Activated CD8-positive, alpha-beta memory T cell treated with anti-CD3 and anti-CD28 coated beads, Interleukin-2, amount 50 U/mL, for 1 hour (primary cell): ENCODE measurements around the gene SPOPL.
"Not testable (repeated sequence)": the region's sequence is repeated elsewhere in the genome, so short reads cannot be mapped to it uniquely, and the experiment has no call there.

Experiments used
- DNase-seq: peaks from one replicate; pipeline ENCODE4 v3.0.0-alpha.2; 2020; ENCODE audit errors: extremely low read depth

The SPOPL gene

GRCh38 chr2:138494265-138494966 lies 7.2 kb upstream of the SPOPL start:
- DNase-seq: no peak

DNA sequence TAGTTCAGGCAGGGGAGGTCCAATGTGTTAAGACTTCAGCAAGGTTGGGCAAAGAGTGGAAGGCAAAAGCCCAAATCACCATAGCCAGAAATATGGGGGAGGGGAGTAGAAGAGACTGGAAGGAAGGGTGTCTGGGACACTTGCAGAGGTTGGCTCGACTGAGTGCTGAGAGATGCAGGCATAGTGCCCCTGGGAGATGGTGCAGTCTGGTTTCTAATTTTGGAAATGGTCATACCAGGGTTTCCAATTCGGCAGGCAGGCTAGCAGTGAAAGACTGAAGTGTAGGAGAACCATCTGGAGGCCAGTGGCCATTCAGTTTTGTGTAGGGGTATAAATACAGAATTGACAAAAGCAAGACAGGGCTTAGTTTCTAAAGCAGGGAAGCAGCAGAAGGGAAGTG lies 6.2 kb upstream of the SPOPL start:
- DNase-seq: no peak

DNA sequence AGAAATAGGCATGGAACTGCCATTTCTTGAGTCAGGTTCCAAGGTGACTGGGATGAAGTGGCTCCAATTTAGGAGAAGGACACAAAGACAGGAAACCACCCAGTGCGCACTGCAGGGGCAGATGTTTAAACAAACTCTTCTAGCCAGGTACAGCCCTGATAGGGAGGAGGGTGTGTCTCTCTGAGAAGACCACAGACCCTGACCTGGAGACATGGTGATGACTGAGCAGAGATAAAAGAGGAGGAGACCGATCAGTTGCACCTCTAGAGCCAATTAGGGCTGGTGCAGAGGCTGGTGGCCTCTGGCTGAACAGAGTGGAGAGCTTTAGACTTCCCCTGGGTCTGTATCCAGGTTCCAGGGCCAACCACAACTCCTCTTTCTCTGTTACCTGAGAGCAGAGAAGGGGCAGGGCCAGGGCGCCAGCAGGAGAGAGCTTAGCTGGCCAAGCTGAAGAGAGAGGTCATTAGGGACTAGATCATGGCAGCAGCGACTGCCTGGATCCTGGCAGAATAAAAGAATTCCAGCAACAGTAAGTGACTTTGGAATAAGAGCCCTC lies 5.4 kb upstream of the SPOPL start:
- DNase-seq: no peak

GRCh38 chr2:138497294-138497693 lies 4.3 kb upstream of the SPOPL start:
- DNase-seq: no peak

DNA sequence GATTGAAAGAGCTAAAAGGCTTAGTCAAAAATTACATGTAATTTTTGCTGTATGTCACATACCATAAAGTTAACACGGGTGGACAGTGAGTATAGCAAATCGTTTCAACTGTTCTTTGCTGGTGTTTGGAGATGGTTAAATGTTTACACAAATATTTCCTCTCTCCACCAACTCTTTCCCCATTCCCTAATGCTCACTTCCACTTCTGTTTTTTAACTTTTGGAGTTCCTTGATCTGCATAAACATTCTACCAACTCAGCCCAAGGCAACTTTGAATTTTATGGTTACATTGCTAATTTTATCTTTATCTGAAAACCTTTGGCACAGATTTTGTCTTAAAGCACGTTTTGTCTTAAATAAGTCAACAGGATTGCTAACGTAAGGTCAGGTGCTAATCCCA lies 1.9 kb upstream of the SPOPL start:
- DNase-seq: no peak

GRCh38 chr2:138500592-138501424 lies 762 bp upstream of the SPOPL start:
- no peak for DNase-seq

DNA sequence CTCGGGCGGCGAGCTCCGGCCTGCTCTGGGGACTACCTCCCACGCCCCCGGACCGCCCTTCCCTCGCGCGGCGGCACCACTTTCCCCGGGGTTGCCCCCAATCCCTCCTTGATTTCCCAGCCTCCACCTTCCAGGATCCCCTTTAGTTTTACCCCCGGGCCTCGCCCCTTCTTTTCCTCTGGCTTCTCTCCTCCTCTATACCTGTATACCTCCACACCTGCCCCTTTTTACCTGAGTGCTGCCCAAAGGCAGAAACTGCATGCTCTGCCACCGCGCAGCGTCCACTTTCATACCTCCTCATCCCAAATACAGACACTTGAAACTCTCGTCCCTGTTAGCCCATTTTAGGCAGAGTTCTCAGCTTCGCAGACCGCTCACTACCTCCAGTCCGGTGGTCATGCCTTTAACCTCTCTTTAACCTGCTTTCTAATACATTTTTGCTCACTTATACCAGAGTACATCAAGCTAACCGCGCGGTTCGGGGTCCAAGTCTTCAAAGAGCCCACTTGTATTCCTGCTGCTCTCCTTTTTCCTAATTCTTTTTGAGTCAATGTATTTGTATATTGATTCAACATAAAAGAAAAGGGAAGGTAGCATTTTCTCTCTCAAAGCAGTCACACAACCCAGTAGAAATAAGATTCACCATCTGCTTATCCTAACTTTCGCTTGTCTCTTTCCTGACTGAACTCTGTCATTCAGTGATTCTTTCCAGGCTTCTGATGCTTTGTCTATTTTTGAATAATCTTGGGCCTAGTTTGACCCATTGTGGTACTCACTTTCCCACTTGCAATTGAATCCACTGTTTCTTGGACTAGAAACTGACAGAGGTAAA lies 901 bp downstream of the SPOPL start:
- DNase-seq: no peak

DNA sequence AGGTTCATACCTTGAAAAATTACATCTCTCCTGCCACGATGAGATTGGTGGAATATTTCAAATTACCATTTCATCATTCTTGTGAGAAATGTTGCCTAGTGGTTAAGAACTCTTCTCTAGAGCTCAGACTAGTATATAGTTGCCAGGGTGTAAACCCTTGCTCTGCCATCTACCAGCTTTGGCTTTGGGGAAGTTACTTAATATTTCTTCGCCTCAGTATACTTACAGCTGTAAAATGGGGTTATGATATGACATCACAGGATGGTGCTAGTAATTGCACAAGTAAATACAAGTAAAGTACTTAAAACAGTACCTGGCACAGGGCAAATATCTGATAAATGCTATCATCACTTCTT lies 1.5 kb downstream of the SPOPL start:
- DNase-seq: no peak

DNA sequence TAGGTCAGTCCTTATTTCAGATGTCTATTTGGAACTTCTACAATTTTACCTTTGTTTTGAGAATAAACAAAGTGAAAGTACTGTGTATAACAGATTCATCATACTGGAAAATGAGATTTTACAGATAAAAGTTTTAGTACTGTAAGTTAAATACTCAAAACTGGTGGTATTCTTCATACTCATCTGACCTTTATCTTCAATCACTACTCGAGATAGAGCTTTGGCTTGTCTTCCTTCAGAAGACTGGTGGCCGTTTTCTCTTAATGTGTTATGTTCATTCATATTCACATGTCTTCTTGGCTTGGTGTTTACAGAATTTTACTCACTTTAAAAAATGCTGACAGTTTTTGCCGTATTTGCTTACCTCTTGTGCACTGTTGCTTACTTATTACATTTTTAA lies 2.1 kb downstream of the SPOPL start:
- DNase-seq: no peak

GRCh38 chr2:138504092-138504491 lies 2.5 kb downstream of the SPOPL start:
- DNase-seq: no peak

- DNase-seq: no peak
Observed at GRCh38 chr2:138504546-138505235, 3.1 kb downstream of the SPOPL start.

DNA sequence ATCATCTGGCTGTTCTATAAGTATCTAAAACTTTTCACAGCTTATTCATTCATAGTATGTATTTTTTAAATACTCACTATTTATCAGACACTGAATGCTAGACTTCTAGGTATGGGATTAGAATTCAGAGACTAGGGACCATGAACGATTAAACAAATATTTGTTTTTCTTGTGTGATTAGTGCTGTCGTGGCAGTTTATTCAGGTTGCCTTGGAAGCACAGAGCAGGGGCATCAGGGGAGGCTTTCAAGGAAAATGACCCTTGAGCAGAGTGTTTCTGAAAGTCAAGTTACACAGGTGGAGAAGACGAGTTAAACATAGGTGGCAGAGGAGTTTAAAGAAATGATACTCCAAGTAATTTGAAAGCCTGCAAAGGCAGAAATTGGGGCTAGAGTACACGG lies 5.7 kb downstream of the SPOPL start:
- no peak for DNase-seq

DNA sequence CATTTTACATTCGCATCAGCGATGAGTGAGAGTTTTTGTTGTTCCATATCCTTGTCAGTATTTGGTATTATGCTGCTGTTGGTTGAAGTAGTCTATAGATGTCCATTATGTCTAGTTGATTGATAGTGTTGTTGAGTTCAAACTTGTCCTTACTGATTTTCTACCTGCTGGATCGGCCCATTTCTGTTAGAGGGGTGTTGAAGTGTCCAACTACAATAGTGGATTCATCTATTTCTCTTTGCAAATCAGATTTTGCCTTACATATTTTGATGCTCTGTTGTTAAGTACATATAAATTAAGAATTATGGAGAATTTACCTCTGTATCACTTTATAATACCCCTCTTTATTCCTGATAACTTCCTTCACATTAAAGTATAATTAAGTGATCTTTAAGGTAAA lies 8.7 kb downstream of the SPOPL start:
- no peak for DNase-seq

DNA sequence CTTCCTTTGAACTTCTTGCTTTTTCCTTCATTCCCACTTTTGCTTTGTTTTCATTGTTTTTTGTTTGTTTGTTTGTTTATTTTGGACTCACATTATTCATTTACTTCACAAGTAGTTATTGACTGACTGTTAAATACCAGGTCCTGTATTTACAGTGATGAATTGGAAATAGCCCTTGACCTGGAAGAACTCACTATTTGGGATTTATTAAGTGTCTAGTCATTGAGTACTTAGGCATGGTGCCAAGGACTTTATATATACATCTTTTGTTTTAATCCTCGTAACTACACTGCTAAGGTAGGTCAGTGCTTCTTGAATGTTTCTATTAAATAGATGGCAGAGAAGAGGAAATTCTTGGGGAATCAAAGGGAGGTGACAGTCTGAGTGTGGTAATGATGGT lies 11.1 kb downstream of the SPOPL start:
- no peak for DNase-seq

DNA sequence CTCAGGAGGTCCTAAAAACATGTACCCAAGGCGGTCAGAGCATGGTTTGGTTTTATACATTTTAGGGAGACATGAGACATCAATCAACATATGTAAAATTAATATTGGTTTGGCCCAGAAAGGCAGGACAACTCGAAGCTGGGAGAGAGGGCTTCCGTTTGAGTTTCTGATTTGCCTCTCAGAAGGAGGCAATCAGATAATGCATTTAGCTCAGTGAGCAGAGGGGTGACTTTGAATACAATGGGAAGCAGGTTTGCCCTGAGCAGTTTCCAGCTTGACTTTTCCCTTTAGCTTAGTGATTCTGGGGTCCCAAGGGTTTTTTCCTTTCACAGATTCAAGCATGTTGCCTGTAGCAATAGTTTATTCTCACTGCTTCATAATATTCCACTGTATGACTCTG lies 12.6 kb downstream of the SPOPL start:
- DNase-seq: no peak

DNA sequence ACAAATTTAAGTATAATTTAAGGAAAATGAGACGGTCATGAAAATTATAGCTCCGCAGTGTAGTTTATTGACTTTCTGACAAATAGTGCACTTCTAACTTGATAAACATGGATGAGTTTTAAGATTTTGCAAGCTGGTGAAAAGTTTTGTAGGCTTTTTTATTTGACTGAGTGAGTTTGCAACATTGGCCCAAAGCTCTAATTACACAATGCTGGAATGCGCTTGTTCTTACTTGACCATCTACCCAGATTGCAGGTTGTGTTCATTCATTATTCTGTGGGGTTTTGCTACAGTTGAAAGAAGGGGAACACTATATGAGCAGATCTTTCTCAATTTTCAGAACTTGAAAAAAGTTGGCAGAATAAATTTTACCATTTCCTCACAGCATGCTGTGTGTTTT lies 13.5 kb downstream of the SPOPL start:
- DNase-seq: no peak

- no peak for DNase-seq
Observed at GRCh38 chr2:138516030-138516704, 14.6 kb downstream of the SPOPL start.

DNA sequence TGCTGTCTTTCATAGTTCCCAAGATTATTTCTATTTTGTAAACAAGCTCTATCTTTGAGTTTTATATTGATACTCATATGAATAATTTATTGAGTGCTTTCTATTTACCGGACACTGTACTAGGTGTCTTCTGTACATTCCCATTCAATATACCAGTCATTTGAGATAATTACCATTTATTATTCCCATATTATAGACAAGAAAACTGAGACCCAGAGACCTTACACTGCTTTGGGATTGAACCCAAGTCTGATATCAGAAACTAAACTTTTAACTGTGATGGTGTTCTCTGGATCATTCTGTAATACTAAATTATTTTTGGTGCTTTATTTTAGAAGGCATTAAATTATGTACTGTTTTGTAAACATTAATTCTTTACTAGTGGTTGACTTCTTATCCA lies 17.3 kb downstream of the SPOPL start:
- no peak for DNase-seq

GRCh38 chr2:138521821-138522220 lies 20.3 kb downstream of the SPOPL start:
- DNase-seq: no peak

DNA sequence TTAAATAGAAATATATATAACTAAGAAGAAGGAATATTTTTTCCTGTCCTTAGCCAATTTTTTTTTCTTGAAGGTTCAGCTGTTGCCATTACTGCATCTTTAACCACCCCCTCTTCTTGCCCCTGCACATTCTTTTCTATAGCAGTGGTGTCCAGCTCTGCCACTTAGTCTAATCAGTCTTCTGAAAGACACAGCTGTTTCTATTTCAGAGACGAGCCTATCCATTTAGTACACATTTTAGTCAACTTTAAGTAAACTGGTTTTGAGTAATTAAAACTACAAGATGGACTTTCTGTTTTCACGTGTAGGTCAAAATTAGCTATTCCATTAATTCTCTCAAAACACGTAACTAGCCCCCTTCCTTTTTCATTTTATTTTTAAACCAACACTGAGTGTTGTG lies 21.0 kb downstream of the SPOPL start:
- DNase-seq: no peak

GRCh38 chr2:138523018-138523672 lies 21.6 kb downstream of the SPOPL start:
- not testable (repeated sequence) for DNase-seq
